ENCODE results near the gene TNS1.
"Not testable (repeated sequence)": the region's sequence is repeated elsewhere in the genome, so short reads cannot be mapped to it uniquely, and the experiment has no call there.

Gene TNS1

DNA sequence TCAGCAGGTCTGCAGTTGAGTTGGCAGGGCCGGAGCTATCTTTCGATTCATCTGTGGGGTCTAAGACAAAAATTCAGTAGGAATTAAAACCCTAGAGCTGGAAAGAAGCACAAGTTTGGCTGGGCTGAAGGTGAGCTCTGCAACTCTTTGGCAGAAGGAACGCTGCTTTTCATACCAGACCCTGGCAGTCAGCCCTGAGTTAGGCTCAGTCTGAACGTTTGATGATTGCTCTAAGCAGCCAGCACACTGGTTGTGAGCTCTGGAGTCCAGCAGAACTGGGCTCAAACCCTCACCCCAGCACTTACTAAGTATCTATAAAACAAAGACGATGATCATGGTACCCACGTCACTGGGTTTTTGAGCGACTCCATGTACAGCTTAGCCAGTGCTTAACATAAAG lies 192.5 kb downstream of the TNS1 start:
- no peak for DNase-seq (ENCODE audit: low read depth)

DNA sequence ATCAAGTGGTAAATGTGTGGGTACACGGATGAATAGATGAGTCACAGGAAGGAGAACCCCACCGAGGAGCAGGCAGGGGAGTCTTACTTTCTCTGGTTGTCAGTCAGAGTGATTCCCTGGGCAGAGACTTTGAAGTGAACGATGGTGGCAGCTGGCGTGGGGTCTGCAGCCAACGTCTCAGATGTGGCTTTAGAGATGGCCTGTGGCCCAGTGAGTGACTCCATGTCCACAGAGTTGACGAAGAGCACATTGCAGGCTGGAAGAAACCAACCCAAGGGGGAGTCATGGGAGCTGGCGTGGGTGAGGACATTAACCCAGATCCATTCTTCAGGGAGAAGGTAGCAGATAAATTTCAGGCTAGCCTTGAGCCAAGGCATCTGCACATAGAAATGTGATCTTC lies 193.1 kb downstream of the TNS1 start:
- no peak for DNase-seq (ENCODE audit: low read depth)

DNA sequence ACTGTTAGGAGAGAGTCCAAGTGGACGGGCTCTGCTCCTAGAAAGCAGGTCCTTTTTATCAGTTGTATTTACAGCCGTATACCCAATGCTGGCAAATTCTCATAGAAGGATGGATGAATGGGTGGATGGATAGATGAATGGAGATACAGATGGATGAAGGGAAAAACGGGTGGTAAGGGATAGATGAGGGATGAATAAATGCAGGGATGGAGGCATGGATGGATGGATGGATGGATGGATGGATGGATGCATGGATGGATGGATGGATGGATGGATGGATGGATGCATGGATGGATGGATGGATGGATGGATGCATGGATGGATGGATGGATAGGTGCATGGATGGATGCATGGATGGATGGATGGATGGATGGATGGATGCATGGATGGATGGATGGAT lies 193.8 kb downstream of the TNS1 start:
- not testable (repeated sequence) for DNase-seq (ENCODE audit: low read depth)

DNA sequence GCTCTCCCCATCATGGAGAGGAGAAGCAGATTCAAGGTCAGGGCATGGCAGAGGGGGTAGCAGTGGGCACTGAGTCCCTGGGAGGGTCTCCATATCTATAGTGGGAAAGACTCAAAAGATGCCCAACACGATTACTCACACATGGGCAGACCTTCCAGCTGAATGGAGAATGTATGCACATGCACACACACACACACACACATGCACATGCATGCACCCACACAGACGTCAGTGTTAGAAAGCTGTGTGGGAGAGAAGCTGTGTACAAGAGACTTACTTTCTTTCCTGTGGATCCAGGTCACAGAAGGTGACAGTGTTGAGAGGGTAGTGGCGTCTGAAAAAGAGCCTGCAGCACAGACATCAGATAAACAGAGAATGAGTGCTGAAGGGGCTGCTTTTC lies 194.5 kb downstream of the TNS1 start:
- DNase-seq (ENCODE audit: low read depth), result no peak

DNA sequence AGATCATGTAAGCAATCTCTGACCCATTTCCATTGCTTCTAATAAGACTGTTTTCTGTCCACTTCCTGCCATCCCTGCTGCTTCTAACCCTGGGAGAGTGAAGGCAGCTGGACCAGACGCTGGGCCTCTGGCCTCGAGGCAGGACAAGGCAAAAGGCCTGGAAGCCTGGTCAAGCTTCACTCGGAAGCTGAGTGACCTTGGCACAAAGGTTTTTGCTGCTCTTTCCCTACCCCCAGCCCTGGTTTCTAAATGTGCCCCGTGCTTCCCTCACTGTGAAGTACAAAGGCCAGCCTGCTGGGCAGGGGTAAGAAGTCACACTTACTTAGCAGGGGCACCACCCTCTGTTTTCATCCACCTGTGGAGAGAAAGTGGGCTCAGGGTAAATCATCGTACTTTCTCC lies 195.0 kb downstream of the TNS1 start:
- DNase-seq (ENCODE audit: low read depth), result no peak

DNA sequence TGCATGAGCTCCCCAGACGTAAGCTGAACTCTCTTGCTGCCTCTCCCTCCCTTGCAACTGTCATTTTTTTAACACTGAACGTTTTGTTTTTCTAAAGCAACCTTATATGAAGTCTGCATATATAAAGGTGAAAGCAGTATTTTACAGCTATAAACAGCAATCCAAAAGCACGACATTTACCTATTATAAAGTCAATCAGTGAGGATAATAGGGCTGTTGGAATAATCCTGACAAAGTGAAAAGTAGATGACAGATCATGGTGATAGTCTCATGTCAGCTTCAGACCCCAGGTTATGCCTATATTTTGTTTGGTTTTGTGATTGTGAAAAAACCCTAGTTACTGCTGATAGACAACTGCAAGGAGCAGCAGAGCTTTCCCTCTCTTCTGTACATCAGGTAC lies 195.8 kb downstream of the TNS1 start:
- no peak for DNase-seq (ENCODE audit: low read depth)

DNA sequence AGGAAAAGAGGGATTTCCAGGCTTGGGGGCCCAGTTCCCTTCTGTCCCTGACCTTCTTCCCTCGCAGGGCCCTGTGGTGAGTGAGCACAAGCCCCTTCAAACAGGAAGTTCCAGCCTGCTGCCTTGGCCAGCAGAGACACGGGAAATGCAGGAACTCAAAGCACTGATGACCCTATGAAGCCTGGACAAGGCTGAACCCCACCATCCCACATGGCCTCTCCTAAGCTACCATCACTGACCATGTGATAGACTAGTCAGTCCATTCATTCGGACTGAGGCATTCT lies 196.4 kb downstream of the TNS1 start:
- DNase-seq (ENCODE audit: low read depth), result no peak

DNA sequence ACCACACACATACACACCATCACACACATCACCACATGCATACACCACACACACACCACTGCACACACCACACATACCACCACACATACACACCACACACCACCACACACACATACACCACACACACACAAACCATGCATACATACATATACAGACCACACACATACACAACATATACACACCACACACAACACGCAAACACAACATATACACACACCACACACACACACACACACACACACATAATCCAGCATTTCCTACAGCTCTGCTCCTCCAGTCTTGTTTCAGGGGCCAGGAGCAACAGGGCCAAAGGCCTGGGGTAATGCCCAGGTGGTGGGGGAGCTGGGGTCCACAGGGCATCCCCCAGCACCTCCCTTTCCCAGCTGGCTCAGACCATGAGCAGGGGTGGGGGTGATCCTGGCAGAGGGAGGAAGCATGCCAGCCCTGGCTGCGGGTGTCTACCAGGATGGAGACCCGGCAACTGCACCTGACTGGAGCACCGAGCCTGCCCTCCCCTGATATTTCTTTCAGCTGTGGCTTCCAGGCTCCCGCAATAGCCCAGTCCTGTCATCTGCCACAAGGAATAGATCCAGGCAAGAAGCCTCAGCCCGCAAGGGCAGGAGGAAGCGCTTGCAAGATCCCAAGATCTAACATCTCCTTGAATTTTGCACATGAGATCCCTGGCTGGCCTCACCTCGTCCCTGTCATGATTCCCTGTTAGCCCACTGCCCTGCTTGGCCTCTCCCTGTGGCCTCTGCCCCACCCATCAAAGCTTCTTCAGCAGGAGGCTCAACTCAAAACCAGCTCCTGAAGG lies 196.9 kb downstream of the TNS1 start:
- DNase-seq (ENCODE audit: low read depth), result no peak

DNA sequence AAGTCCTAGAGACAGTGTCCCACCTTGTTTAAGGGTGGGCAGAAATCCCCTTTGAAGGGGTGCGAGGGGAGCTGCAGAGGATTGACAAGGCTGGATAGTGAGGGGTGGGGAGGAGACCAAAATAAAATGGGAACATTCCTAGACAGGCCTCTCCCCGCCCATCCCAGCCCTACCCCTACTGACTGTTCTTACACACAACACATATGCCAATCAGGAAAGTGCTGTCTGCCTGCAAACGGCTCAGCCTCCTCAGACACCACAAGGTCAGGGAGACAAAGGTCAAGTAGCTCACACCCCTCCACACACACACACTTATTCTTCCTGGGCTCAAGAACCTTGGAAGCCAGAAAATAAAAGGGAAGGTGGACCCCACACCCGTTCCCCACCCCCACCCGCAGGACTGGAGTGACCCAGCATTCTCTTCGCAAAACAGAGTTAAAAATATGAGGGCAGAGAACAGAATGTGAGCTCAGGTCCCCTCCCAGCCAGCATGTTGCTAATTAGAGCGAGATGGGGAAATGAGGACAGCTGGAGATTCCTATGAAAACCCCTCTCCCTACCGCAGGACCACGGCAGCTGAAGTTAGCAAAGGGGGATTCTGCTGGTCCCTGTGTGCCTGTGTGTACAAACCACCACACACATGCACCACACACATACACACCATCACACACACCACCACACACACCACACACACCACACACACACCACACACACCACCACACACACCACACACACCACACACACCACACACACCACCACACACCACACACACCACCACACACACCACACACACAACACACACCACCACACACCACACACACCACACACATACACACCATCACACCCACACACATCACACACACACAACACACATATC lies 197.8 kb downstream of the TNS1 start:
- DNase-seq (ENCODE audit: low read depth), result no peak

DNA sequence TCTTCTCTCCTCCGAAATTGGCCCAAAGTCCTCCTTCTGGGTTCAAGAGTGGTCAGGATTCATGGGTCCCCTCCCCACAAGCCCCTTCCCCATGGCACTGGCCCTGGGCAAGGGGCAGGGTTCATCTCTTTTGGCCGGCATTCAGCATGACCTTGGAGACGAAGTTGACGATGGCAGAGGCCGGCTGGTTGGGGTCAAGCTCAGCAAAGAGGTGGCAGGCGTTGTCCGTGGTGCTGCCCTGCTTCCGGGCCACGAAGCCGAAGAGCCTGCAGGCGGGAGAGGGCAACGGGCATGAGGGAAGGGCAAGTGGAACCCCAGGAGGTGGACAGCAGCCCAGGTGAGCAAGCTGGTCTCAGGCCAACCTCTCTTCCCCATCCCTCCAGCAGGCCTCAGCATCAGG lies 198.5 kb downstream of the TNS1 start:
- no peak for DNase-seq (ENCODE audit: low read depth)

DNA sequence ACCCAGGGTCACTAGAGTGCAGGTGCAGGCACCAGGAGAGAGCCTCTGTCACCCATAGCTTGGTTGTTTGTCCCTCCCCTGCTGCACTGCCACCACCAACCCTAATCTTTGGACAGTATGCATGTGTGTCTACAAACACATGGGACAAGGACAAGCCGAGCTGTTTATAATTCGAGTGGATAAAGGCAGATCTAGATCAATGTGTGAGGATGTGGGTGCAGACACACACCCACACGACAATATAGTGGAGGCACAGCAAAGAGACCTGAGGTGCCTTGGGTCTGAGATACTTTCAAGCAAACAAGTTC lies 199.2 kb downstream of the TNS1 start:
- DNase-seq (ENCODE audit: low read depth), result no peak

DNA sequence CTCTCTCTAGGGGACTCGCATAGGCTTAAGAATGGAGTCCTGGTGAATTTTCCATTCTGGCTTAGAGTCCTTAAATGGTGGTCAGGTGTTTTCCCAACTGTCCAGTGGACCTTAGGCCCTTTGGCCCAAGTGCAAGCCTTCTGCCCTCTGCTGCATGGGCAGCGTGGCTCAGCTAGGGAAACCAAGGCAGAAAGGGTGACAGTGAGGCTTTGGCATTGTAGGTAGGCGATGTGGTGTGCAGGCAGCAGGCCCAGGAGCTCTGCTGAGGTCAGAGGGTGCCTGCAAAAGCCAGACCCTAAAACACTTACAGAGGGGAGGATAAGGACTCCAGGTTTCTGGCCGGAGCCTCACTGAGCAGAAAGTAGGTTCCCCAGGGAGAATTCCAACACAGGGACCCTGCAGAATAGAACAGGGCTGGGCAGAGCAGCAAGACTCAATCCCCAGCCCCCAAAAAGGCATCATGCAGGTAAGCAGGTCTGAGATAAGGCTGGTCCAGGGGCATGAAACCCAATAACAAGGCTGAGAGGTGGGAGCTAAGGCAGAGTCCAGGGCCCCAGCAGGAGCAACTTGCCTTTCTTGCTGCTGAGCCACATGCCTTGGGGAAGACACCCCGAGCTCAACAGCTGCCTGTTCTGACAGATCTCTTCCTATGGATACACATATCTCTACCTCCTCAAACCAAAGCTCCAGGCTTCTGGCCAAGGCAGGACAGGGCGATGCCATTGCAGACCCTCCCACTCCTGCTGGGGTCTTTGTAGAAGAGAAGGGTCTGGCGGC lies 199.7 kb downstream of the TNS1 start:
- DNase-seq (ENCODE audit: low read depth), result no peak

DNA sequence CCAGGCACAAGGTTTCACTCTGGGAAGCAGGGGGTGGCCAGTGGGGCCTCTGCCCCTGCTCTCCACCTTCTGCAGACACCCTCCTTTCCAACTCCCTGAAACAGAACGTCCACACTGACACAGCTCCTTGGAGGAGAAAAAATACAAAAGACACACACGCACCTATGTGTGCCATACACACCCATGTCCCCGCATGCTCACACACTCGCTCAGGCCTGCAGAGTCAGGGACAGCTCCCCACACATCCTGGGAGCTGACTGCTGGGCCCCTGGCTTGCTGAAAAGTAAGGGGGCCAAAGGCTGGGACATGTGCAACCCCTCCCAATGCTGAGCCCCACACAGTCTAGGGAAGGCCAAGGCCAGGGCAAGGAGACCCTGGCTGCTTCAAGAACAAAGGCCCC lies 200.5 kb downstream of the TNS1 start:
- DNase-seq (ENCODE audit: low read depth), result no peak

DNA sequence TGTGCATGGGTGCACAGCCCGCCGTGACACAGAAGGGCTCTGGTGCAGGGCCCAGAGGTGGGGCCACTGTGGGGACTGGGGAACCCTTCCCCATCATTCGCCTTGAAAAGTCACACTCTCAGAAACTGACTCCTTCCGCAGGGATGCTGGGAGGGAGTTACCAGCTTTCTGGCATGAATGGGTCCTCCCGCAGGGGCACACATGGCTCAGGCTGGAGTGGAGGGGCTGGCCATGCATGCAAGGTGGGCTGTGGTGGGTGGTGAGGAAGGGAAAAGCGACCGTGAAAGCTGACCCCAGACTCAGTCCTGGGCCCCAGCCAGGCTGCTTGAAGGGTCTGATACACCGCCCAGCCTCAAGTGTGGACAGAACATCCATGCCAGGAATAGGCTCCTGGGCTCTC lies 201.1 kb downstream of the TNS1 start:
- no peak for DNase-seq (ENCODE audit: low read depth)

DNA sequence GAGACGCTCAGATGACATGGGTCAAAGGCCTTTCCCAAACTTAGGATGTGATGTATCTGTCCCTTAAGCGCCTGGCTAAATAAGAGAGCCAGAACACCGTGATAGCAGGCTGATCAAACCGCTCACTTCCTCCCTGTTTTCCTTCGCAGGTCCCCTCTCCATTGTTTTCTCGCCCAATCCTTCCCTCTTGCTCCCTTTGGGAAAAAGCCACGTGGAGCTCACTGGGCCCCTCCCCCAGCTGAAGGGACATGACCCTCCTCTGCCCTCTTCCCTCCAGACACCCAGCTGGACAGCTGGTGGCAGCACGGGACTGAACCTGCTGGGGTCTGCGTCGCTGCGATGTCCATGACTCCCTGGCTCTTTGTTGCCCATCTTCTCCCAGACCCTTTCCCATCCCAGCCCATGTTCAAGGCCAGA lies 201.7 kb downstream of the TNS1 start:
- no peak for DNase-seq (ENCODE audit: low read depth)

DNA sequence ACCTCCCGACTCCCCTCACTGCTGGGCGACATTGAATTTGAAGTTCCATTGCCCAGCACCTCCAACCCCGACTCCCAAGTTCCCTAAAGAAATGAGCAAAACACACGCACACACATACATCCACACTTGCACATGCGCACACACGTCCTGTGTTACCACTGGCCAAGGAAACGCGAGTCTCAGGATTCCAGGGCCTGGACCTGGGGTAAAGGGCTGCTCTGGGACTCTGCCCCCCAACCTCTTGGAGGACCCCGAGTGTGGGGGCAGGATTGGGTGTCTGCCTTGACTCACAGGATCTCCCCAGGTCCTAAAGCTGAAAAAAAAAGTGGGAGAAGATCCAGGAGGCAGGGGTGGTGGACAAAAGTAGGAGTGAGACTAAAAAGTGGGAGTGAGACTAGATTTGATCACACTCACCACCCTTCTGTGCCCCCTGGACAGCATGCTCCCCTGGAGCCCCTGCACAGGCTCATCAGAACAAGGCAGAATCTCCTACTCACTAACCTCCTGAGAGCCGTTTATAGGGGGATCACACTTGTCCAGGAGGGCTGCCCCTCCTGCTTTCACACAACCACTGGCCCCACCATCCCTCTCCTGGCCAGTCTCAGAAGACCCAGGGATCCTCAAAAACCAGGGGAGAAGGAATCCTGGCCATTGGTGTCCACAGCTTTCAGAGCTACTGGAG lies 202.2 kb downstream of the TNS1 start:
- no peak for DNase-seq (ENCODE audit: low read depth)

DNA sequence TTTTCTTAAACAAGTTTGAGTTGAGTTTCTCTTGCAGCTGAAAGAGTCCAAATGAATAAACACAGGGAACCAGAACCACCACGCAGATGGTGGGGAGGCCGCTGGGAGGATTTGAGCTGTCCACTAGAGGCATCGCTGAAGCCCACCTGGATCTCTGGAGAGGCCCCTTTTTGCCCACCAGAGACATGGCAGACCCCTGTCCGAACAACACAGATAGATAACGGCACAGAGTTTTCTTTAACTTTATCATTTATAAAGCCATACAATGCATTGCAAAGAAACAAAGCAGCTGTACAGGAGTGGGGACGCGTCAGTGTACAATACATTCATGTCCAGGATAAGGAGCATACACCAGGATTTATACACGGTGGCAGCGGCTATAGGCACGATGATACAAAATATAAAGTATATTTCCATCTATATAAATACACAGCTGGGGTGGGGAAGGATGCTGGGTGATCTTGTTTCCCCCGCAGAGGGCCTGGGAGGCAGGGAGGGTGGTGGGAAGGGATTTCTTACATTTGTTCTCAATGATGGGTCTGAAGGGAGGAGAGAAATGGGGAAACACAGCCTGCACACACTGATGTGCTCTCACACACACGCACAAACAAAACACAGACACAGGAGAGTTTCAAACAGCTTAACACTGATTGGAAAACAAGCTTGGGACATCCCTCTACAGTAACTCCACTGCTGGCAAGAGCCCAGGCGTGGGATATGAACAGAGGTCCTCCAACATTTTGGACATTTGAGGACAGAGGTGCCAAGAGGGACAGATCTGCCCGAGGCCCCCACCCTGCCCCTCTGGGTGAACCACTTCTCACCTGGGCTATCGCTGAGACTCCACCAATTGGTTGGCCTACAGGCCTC lies 203.0 kb downstream of the TNS1 start:
- no peak for DNase-seq (ENCODE audit: low read depth)

DNA sequence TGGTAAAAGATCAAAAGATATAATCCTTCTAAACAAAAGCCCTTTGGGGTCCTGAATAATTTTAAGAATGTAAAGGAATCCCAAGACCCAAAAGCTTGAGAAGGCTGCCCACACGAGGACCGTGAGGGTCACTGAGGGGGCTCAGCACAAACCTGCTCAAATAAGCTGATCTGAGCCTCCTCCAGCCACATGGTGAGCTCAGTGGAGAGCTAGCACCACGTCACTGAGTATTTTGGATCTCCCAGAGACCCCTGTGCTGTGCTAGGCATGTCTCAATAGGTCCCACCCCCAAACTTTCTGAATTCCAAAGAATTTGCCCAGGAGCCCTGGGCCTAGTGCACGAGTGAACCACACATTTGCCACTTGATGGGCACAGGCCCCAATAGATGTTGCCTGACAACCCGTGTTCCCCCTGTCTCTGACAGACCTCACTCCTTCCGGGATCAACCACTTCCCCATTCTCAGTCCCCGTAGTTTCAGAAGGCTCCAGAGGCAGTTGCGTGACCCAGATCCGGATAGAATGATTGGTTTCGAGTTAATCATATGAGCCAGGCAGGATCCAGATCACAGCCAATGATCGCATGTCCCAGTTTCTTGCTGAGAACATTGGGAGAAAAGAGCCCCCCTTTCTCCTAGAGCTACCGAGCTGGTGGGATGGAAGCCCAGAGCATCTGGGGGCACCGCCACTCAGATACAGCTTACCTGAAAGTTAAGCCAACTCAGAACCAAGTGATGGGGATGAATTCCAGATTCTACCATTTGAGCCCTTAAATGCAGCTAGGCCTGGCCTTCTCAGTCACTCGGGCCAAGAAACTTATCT lies 203.8 kb downstream of the TNS1 start:
- DNase-seq (ENCODE audit: low read depth), result no peak

DNA sequence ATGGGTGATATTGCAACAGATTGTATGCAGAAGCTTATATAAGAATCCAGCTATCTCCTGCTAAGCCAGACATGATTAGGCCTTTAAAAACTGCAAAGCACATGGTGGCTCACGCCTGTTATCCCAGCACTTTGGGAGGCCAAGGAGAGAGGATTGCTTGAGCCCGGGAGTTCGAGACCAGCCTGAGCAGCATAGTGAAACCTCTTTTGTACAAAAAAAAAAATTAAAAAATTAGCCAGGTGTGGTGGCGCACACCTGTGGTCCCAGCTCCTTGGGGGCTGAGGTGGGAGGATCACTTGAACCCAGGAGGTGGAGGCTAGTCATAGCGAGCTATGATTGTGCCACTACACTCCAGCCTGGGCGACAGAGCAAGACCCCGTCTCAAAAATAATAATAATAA lies 204.6 kb downstream of the TNS1 start:
- no peak for DNase-seq (ENCODE audit: low read depth)

DNA sequence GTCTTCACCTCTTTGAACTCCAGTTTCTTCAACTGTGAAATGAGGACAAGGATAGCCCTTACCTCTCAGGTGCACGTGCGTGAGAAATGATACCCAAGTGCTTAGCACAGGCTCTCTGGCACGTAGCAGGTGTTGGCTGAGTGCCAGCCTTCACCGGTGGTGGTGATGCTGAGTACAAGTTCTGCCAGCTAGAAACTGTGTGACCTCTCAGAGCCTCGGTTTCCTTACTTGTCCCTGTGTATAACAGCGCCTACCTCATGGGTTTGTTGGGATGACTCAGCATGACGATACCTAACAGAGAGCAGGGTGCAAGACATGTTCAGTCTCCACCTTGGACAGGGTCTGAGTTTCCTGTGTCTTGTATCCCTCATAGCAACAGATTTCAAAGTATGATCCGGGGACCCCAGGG lies 205.1 kb downstream of the TNS1 start:
- DNase-seq (ENCODE audit: low read depth), result no peak

DNA sequence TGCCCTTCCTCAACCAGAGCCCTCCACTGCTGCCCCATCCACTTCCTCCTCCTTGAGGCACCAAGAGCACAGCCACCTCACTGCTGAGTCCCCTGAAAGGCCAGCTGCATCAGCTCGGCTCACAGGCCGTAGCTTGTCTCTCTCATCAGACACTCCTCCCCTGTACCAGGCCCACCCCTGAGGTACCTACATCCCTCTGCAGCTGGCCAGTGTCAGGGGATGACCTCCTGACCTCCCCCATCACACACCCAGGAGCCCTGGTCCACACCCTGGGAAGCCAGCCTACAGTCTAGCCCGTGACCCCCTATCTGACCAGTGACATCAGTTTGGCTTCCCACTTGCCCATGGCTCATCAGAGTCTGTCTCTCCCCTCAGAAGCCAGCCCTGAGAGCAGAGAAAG lies 205.6 kb downstream of the TNS1 start:
- no peak for DNase-seq (ENCODE audit: low read depth)

Measured in T-helper 22 cell (primary cell).